BLaER1 (cell line): Measurements from ENCODE around the gene CROCC.
"Not testable (repeated sequence)": the region's sequence is repeated elsewhere in the genome, so short reads cannot be mapped to it uniquely, and the experiment has no call there.

Source experiments
- H3K27ac ChIP-seq: shearing (Covaris generic); formaldehyde crosslinking; 2 replicates; pipeline ENCODE4 v1.8.1; 2022
- H3K27me3 ChIP-seq: shearing (Covaris generic); formaldehyde crosslinking; 2 replicates; pipeline ENCODE4 v1.8.1; 2022
- H3K36me3 ChIP-seq: shearing (Covaris generic); formaldehyde crosslinking; 2 replicates; pipeline ENCODE4 v1.8.1; 2022
- H3K4me1 ChIP-seq: shearing (Covaris generic); formaldehyde crosslinking; 2 replicates; pipeline ENCODE4 v1.8.1; 2022
- H3K4me2 ChIP-seq: shearing (Covaris generic); formaldehyde crosslinking; 2 replicates; pipeline ENCODE4 v1.8.1; 2022
- H3K4me3 ChIP-seq: shearing (Covaris generic); formaldehyde crosslinking; 2 replicates; pipeline ENCODE4 v1.8.1; 2022
- H3K9ac ChIP-seq: shearing (Covaris generic); formaldehyde crosslinking; 2 replicates; pipeline ENCODE4 v1.8.1; 2022
- H3K9me3 ChIP-seq: shearing (Covaris generic); formaldehyde crosslinking; 2 replicates; pipeline ENCODE4 v1.8.1; 2022
- H4K20me1 ChIP-seq: shearing (Covaris generic); formaldehyde crosslinking; 2 replicates; pipeline ENCODE4 v1.8.1; 2022
- Cebpa-rat ChIP-seq: shearing (Covaris generic); IDR thresholded peaks from 2 replicates; pipeline ENCODE4 v1.8.1; 2022

Gene CROCC

GRCh38 chr1:16921391-16922185 lies at the start of gene CROCC:
Gene CROCC (plus strand): TSS chr1:16921931. CDS start chr1:16922019, 88 bp downstream.
- H3K4me2 ChIP-seq: peak within 1 kb of the TSS; percentile 84
- peak within 1 kb of the TSS; percentile 34 for H3K4me3 ChIP-seq
- no peaks in the 10 kb centered on the region for H3K27me3 ChIP-seq
- H3K9me3 ChIP-seq: no peaks in the 10 kb centered on the region
- H3K4me1 ChIP-seq: peaks cover 34% of the 10 kb centered on the region
- H3K27ac ChIP-seq: peak within 1 kb of the TSS; percentile 49
- peaks cover 37% of the 10 kb centered on the region for H4K20me1 ChIP-seq
- no peak for TF ChIP-seq Cebpa-rat
- H3K36me3 ChIP-seq: no peaks in the 10 kb centered on the region
- peak within 1 kb of the TSS; percentile 51 for H3K9ac ChIP-seq

GRCh38 chr1:16872152-16873075 lies 49.3 kb upstream of the CROCC start:
- H3K36me3 ChIP-seq, H3K9me3 ChIP-seq, H3K9ac ChIP-seq, H3K27ac ChIP-seq, H3K4me2 ChIP-seq, H4K20me1 ChIP-seq, H3K4me3 ChIP-seq: not testable (repeated sequence)
- peaks cover 35% of the 10 kb centered on the region for H3K27me3 ChIP-seq
- H3K4me1 ChIP-seq: peaks cover 25% of the 10 kb centered on the region

GRCh38 chr1:16873076-16873879 lies 48.5 kb upstream of the CROCC start:
- Histone ChIP-seq H3K4me3 (0 out of 2 replicates have a peak overlapping the region, but pooled peaks have one; percentile 25), H3K4me2 (peak overlapping the region; percentile 63), H3K27me3 (peaks cover 35% of the 10 kb centered on the region), H3K4me1 (peaks cover 22% of the 10 kb centered on the region)
- H3K9ac ChIP-seq, H3K36me3 ChIP-seq, H3K27ac ChIP-seq, H3K9me3 ChIP-seq, H4K20me1 ChIP-seq: not testable (repeated sequence)

- not testable (repeated sequence) for H4K20me1 ChIP-seq, H3K36me3 ChIP-seq, H3K9me3 ChIP-seq, H3K9ac ChIP-seq, H3K4me2 ChIP-seq, H3K4me3 ChIP-seq, H3K27ac ChIP-seq
- Histone ChIP-seq H3K27me3 (peaks cover 35% of the 10 kb centered on the region), H3K4me1 (peaks cover 17% of the 10 kb centered on the region)
Observed at GRCh38 chr1:16874968-16875765, 46.6 kb upstream of the CROCC start.

GRCh38 chr1:16881742-16882141 lies 40.0 kb upstream of the CROCC start:
- H3K36me3 ChIP-seq, H3K27me3 ChIP-seq, H3K4me3 ChIP-seq, H3K27ac ChIP-seq, H4K20me1 ChIP-seq, H3K9me3 ChIP-seq, H3K4me2 ChIP-seq, H3K4me1 ChIP-seq, H3K9ac ChIP-seq: not testable (repeated sequence)

GRCh38 chr1:16882986-16883385 lies 38.7 kb upstream of the CROCC start:
- Histone ChIP-seq H3K27ac (no peak overlapping the region), H3K4me2 (no peak overlapping the region), H3K4me1 (no peaks in the 10 kb centered on the region), H3K36me3 (no peaks in the 10 kb centered on the region), H3K9ac (no peak overlapping the region), H3K9me3 (no peaks in the 10 kb centered on the region), H3K4me3 (no peak overlapping the region), H4K20me1 (no peaks in the 10 kb centered on the region; the same call in 1 of the 2 replicates), H3K27me3 (peaks cover 14% of the 10 kb centered on the region)
- no peak for TF ChIP-seq Cebpa-rat

- not testable (repeated sequence) for H3K36me3 ChIP-seq, H3K4me2 ChIP-seq, H3K9me3 ChIP-seq, H3K27ac ChIP-seq, H3K4me1 ChIP-seq, H3K4me3 ChIP-seq, H3K9ac ChIP-seq, H4K20me1 ChIP-seq
- H3K27me3 ChIP-seq: peaks cover 29% of the 10 kb centered on the region
Observed at GRCh38 chr1:16884487-16884886, 37.2 kb upstream of the CROCC start.

- H3K4me1 ChIP-seq: peaks cover 16% of the 10 kb centered on the region
- no peak for TF ChIP-seq Cebpa-rat
- no peak overlapping the region for H3K27ac ChIP-seq
- no peak overlapping the region for H3K4me3 ChIP-seq
- H3K9ac ChIP-seq: no peak overlapping the region
- H3K9me3 ChIP-seq: no peaks in the 10 kb centered on the region
- H4K20me1 ChIP-seq: no peaks in the 10 kb centered on the region; the same call in 1 of the 2 replicates
- no peak overlapping the region for H3K4me2 ChIP-seq
- H3K36me3 ChIP-seq: no peaks in the 10 kb centered on the region
- H3K27me3 ChIP-seq: peaks cover 51% of the 10 kb centered on the region
Observed at GRCh38 chr1:16886860-16887605, 34.7 kb upstream of the CROCC start.
